Gastroesophageal sphincter (tissue), 2 donors: ENCODE data around the gene STEAP1B.

Experiments
- EP300 ChIP-seq: sonication (generic); formaldehyde crosslinking; IDR thresholded peaks from one replicate; pipeline ENCODE4 v1.6.1; 2017; ENCODE audit warnings: antibody characterized with exemption, mild to moderate bottlenecking
- POLR2AphosphoS5 ChIP-seq: sonication (generic); formaldehyde crosslinking; IDR thresholded peaks from one replicate; pipeline ENCODE4 v1.6.1; 2017; ENCODE audit warnings: antibody characterized with exemption

DNA sequence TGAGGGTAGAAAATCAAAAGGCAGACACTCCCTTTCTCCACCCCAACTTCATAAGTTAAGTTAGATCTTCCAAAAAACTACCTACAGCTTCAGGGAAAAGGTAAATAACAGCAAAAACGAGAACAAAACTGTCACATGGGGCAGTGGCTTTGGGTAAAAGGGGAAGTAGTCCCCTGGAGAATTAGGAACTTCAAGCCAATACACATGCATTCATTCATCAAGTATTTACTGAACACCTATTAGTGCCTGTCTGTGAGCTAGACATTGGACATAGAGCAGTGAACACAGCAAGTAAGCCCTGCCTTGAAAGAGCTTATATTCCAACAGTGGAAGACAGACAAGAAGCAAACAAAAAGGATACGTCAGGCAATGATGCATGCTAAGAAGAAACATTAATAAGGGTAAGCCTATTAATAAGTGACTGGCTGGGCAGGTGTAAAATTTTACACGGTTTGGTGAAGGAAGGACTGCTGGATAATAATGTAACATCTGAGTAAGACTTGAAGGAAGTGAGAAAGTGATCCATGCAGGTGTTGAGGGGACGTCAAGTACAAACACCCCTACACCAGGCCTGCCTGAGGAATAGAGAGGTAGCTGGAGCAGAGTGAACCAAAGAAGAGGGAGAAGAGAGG, 73.4 kb downstream of the STEAP1B start:
- TF ChIP-seq EP300 (no peak), POLR2AphosphoS5 (no peak)
